SJCRH30 (cell line): ENCODE results near the gene OPN5. TPM values are rescaled to one million over a fixed set of nuclear protein-coding genes. Genes with fewer than 3 reads are reported as not detected.

Source experiments
- DNase-seq, 2 experiments: peaks; one replicate each; pipeline ENCODE4 v3.0.0-alpha.2; 2015 to 2020
- H3K27ac ChIP-seq: fragments of 250-450 bp; sonication (Bioruptor Pico); 2 replicates; pipeline ENCODE4 v1.5.1; 2020; ENCODE audit warnings: mild to moderate bottlenecking, moderate library complexity
- H3K27me3 ChIP-seq: fragments of 250-450 bp; sonication (Bioruptor Pico); 2 replicates; pipeline ENCODE4 v1.5.1; 2020; ENCODE audit warnings: mild to moderate bottlenecking, moderate library complexity
- H3K36me3 ChIP-seq: fragments of 250-450 bp; sonication (Bioruptor Pico); 2 replicates; pipeline ENCODE4 v1.5.1; 2020; ENCODE audit warnings: mild to moderate bottlenecking, moderate library complexity
- H3K4me1 ChIP-seq: fragments of 250-450 bp; sonication (Bioruptor Pico); 2 replicates; pipeline ENCODE4 v1.5.1; 2020; ENCODE audit warnings: mild to moderate bottlenecking, moderate library complexity
- H3K4me3 ChIP-seq: fragments of 250-450 bp; sonication (Bioruptor Pico); 2 replicates; pipeline ENCODE4 v1.5.1; 2020; ENCODE audit warnings: mild to moderate bottlenecking, moderate library complexity
- H3K9me3 ChIP-seq: fragments of 250-450 bp; sonication (Bioruptor Pico); replicated peaks from 2 replicates; pipeline ENCODE4 v1.5.1; 2020; ENCODE audit warnings: mild to moderate bottlenecking, moderate library complexity
- total RNA-seq: library from RNA; depleted of rRNA; stranded (reverse); fragments of >200 nt; shearing (Covaris generic); gene quantifications from 2 replicates; pipeline ENCODE4 v1.2.3, GENCODE V29; 2014

The OPN5 gene
- total RNA-seq, 1 experiment from 2014 or later: not detected

- no peak overlapping the region for H3K4me3 ChIP-seq
- no peaks in the 10 kb centered on the region for H3K27me3 ChIP-seq
- H3K36me3 ChIP-seq: no peaks in the 10 kb centered on the region
- no peak overlapping the region for H3K27ac ChIP-seq
- no peaks in the 10 kb centered on the region for H3K4me1 ChIP-seq
- H3K9me3 ChIP-seq: no peaks in the 10 kb centered on the region
- DNase-seq: no peak
Measured at GRCh38 chr6:47769982-47770381, 11.8 kb upstream of the OPN5 start.

GRCh38 chr6:47772359-47772758 lies 9.5 kb upstream of the OPN5 start:
- Histone ChIP-seq H3K27me3 (no peaks in the 10 kb centered on the region), H3K4me1 (no peaks in the 10 kb centered on the region), H3K4me3 (no peak overlapping the region), H3K27ac (no peak overlapping the region), H3K9me3 (no peaks in the 10 kb centered on the region), H3K36me3 (no peaks in the 10 kb centered on the region)
- no peak for DNase-seq

- no peak for DNase-seq
- Histone ChIP-seq H3K4me3 (no peak overlapping the region), H3K4me1 (no peaks in the 10 kb centered on the region), H3K9me3 (no peaks in the 10 kb centered on the region), H3K27me3 (no peaks in the 10 kb centered on the region), H3K36me3 (no peaks in the 10 kb centered on the region), H3K27ac (no peak overlapping the region)
Measured at GRCh38 chr6:47773005-47773404, 8.8 kb upstream of the OPN5 start.

- H3K9me3 ChIP-seq: no peaks in the 10 kb centered on the region
- no peaks in the 10 kb centered on the region for H3K36me3 ChIP-seq
- no peak overlapping the region for H3K4me3 ChIP-seq
- peak; percentile 8 to 59 for DNase-seq
- H3K4me1 ChIP-seq: no peaks in the 10 kb centered on the region
- H3K27ac ChIP-seq: no peak overlapping the region
- no peaks in the 10 kb centered on the region for H3K27me3 ChIP-seq
Measured at GRCh38 chr6:47780510-47781356, 1.1 kb upstream of the OPN5 start.

GRCh38 chr6:47785182-47785581 lies 3.4 kb downstream of the OPN5 start:
- H3K27me3 ChIP-seq: no peaks in the 10 kb centered on the region
- H3K36me3 ChIP-seq: no peaks in the 10 kb centered on the region
- no peaks in the 10 kb centered on the region for H3K9me3 ChIP-seq
- H3K4me1 ChIP-seq: no peaks in the 10 kb centered on the region
- no peak overlapping the region for H3K4me3 ChIP-seq
- no peak for DNase-seq
- H3K27ac ChIP-seq: no peak overlapping the region

GRCh38 chr6:47787620-47788497 lies 6.0 kb downstream of the OPN5 start:
- Histone ChIP-seq H3K4me3 (no peak overlapping the region), H3K27ac (no peak overlapping the region), H3K9me3 (no peaks in the 10 kb centered on the region), H3K27me3 (no peaks in the 10 kb centered on the region), H3K4me1 (no peaks in the 10 kb centered on the region), H3K36me3 (no peaks in the 10 kb centered on the region)
- peak; percentile 30 to 62 for DNase-seq

GRCh38 chr6:47788498-47788884 lies 6.7 kb downstream of the OPN5 start:
- H3K4me3 ChIP-seq: no peak overlapping the region
- no peaks in the 10 kb centered on the region for H3K9me3 ChIP-seq
- H3K4me1 ChIP-seq: no peaks in the 10 kb centered on the region
- H3K36me3 ChIP-seq: no peaks in the 10 kb centered on the region
- no peak for DNase-seq
- H3K27me3 ChIP-seq: no peaks in the 10 kb centered on the region
- H3K27ac ChIP-seq: no peak overlapping the region

- no peaks in the 10 kb centered on the region for H3K36me3 ChIP-seq
- no peak for DNase-seq
- no peak overlapping the region for H3K4me3 ChIP-seq
- H3K9me3 ChIP-seq: no peaks in the 10 kb centered on the region
- H3K27ac ChIP-seq: no peak overlapping the region
- H3K4me1 ChIP-seq: no peaks in the 10 kb centered on the region
- H3K27me3 ChIP-seq: no peaks in the 10 kb centered on the region
Measured at GRCh38 chr6:47789553-47789952, 7.7 kb downstream of the OPN5 start.

- H3K36me3 ChIP-seq: no peaks in the 10 kb centered on the region
- no peak overlapping the region for H3K27ac ChIP-seq
- no peak overlapping the region for H3K4me3 ChIP-seq
- no peaks in the 10 kb centered on the region for H3K4me1 ChIP-seq
- no peak for DNase-seq
- no peaks in the 10 kb centered on the region for H3K27me3 ChIP-seq
- H3K9me3 ChIP-seq: no peaks in the 10 kb centered on the region
Measured at GRCh38 chr6:47792216-47792733, 10.4 kb downstream of the OPN5 start.

- H3K4me3 ChIP-seq: no peak overlapping the region
- no peaks in the 10 kb centered on the region for H3K27me3 ChIP-seq
- H3K4me1 ChIP-seq: no peaks in the 10 kb centered on the region
- DNase-seq: no peak
- H3K9me3 ChIP-seq: no peaks in the 10 kb centered on the region
- no peaks in the 10 kb centered on the region for H3K36me3 ChIP-seq
- H3K27ac ChIP-seq: no peak overlapping the region
Measured at GRCh38 chr6:47794577-47795135, 12.8 kb downstream of the OPN5 start.

GRCh38 chr6:47801984-47802383 lies 20.2 kb downstream of the OPN5 start:
- Histone ChIP-seq H3K27me3 (no peaks in the 10 kb centered on the region), H3K36me3 (no peaks in the 10 kb centered on the region), H3K4me1 (no peaks in the 10 kb centered on the region), H3K9me3 (no peaks in the 10 kb centered on the region), H3K27ac (no peak overlapping the region), H3K4me3 (no peak overlapping the region)
- DNase-seq: no peak

GRCh38 chr6:47804821-47805220 lies 23.0 kb downstream of the OPN5 start:
- no peak for DNase-seq
- Histone ChIP-seq H3K27me3 (no peaks in the 10 kb centered on the region), H3K4me1 (no peaks in the 10 kb centered on the region), H3K4me3 (no peak overlapping the region), H3K36me3 (no peaks in the 10 kb centered on the region), H3K9me3 (no peaks in the 10 kb centered on the region), H3K27ac (no peak overlapping the region)

- Histone ChIP-seq H3K4me3 (no peak overlapping the region), H3K27me3 (no peaks in the 10 kb centered on the region), H3K9me3 (no peaks in the 10 kb centered on the region), H3K36me3 (no peaks in the 10 kb centered on the region), H3K27ac (no peak overlapping the region), H3K4me1 (no peaks in the 10 kb centered on the region)
- DNase-seq: no peak
Measured at GRCh38 chr6:47809873-47810272, 28.0 kb downstream of the OPN5 start.

GRCh38 chr6:47810885-47811284 lies 29.1 kb downstream of the OPN5 start:
- Histone ChIP-seq H3K36me3 (no peaks in the 10 kb centered on the region), H3K9me3 (no peaks in the 10 kb centered on the region), H3K27ac (no peak overlapping the region), H3K27me3 (no peaks in the 10 kb centered on the region), H3K4me1 (no peaks in the 10 kb centered on the region), H3K4me3 (no peak overlapping the region)
- no peak for DNase-seq

- H3K9me3 ChIP-seq: no peaks in the 10 kb centered on the region
- no peak overlapping the region for H3K27ac ChIP-seq
- H3K4me1 ChIP-seq: no peaks in the 10 kb centered on the region
- no peak overlapping the region for H3K4me3 ChIP-seq
- DNase-seq: no peak
- H3K27me3 ChIP-seq: no peaks in the 10 kb centered on the region
- H3K36me3 ChIP-seq: no peaks in the 10 kb centered on the region
Measured at GRCh38 chr6:47811443-47811842, 29.6 kb downstream of the OPN5 start.
